Urothelium cell line (cell line): Measurements from ENCODE around the gene NEMP2.

Source experiments
- DNase-seq: peaks from one replicate; pipeline ENCODE4 v3.0.0; 2011; ENCODE audit warnings: low spot score, mixed read lengths
- FAIRE-seq: peaks from 2 replicates; lab custom pipeline; 2011; peaks lifted over from hg19 to GRCh38; lab: Jason Lieb, UNC

NEMP2 gene

GRCh38 chr2:190458352-190459107, 76.0 kb downstream of the NEMP2 start:
- FAIRE-seq = no peak

GRCh38 chr2:190457256-190457655, 77.3 kb downstream of the NEMP2 start:
- DNase-seq (no peak), FAIRE-seq (no peak)

More at GRCh38 chr2:190458352-190459107, 76.0 kb downstream of the NEMP2 start:
- no peak for DNase-seq

GRCh38 chr2:190456833-190457232, 77.7 kb downstream of the NEMP2 start:
- FAIRE-seq (no peak), DNase-seq (no peak)

DNA sequence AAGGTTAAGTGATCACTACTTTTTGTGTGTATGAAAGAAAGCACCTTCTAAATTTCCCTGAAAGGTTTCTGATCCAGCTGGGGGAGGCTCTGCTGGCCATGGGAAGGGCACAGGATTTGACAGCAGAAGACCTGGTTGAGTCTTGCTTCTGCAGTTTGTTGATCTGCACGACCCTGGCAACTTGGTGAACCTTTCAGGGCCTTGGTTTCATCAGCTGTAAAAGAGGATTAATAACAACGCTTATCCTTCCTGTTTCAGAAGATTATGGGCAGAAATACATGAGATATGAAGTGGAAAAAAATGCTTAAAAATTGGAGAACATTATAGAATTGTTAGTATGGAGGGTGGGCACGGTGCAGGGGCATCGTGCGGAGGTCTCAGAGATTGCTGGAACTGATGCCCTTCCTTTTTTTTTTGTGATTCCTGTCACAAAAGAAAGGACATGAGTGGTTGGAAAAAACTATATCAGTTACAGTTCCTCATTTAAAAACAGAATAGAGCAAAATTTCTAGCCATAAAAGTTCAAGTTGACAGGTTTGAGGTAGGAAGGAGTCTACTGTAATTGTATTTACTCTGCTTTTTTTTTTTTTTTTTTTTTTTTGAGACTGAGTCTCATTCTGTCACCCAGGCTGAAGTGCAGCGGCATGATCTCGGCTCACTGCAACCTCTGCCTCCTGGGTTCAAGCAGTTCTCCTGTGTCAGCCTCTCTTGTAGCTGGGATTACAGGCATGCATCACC, 79.0 kb downstream of the NEMP2 start:
- no peak for DNase-seq
- FAIRE-seq = no peak

GRCh38 chr2:190454795-190455194, 79.7 kb downstream of the NEMP2 start:
- DNase-seq (no peak), FAIRE-seq (no peak)
